ENCODE measurements around the gene RNF44.
"Not testable (repeated sequence)": the region's sequence is repeated elsewhere in the genome, so short reads cannot be mapped to it uniquely, and the experiment has no call there.

RNF44 gene

DNA sequence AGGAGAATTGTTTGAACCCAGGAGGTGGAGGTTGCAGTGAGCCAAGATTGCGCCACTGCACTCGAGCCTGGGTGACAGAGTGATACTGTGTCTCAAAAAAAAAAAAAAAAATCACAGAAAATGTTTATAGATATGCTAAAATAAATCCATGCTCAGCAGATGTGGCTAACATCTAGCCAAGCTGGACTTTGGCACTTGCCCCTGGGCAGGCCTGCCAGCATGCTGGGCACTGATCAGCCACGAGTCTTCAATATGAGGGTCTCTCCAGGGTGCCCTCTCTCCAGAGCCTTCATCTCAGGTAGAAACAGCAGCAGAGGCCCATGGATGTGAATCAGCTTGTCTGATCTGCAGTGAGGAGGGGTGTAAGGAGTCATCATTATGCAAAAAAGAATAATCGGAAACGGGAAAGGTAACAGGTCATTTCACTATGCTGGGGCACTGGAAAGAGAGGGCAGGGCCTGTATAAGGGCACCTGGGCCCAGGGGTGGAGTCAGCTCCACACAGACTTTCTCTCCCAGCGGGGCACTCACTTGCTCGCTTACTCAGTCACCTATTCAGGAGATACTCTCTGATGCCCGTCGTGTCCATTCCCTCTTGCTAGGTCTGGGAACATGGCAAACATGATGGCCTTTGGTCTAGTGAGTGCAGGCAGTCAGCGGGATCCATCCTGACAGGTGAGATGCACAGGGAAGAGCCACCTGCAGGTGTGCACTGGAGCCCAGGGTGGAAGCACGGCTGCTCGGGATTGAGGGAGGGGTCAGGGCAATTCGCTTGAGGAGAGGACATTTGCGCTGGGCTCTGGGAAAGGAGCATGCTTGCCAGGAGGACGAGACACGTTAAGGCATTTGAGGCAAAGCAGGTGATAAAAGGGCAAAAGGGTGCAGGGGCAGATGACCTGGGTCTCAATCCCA lies 17.1 kb downstream of the RNF44 start:
- no peak for DNase-seq (ENCODE audit: low spot score)

DNA sequence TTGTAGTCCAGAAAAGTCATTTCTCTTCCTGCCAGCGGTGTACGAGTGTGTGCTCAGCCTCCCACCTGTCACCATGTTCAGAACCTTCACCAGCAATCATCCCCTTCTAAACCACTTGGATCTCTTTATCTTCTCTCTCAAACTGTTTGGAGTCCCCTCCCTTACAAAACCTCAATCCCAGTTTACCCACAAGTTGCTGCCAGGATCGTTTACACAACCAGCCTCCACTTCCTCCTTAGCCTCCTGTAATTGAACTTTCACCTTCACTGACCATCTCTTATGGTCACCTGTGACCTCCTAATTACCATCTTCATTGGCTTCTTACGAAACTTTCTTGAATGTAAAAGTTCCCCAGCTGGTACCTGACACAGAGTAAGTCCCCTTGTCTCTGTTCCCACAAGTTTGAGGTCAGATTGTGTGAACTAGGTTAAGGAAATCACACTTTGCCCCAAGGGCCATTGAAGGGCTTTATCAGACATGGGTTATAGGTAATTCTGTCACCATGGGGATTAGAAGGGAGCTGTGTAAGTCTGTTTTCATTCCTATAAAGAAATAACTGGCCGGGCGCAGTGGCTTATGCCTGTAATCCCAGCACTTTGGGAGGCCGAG lies 20.0 kb downstream of the RNF44 start:
- no peak for DNase-seq (ENCODE audit: low spot score)

GRCh38 chr5:176515396-176515795 lies 21.8 kb downstream of the RNF44 start:
- no peak for DNase-seq (ENCODE audit: low spot score)

DNA sequence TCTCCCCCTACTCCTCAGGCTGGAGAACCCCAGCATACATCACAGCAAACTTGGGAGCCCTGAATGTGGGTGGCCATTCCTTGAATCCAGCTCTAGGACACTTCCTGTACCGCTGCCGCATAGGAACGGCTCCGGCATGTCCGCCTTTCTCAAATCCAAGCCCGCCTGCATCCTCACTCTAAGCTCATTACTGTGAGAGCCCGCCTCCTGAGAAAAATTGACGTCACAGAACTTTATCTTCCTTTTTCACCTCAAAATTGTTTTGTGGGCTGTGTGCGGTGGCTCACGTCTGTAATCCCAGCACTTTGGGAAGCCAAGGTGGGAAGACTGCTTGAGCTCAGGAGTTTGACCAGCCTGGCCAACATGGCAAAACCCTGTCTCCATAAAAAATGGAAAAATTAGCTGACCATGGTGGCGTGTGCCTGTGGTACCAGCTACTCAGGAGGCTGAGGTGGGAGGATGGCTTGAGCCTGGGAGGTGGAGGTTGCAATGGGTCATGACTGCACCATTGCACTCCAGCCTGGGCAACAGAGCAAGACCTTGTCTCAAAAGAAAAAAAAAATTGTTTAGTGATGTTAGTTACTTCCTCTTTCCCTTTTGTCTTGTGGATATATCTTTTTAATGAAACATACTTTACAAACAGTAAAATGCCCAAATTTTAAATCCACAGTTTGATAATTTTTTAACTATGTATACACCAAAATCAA lies 22.8 kb downstream of the RNF44 start:
- no peak for DNase-seq (ENCODE audit: low spot score)

GRCh38 chr5:176513788-176514187 lies 23.4 kb downstream of the RNF44 start:
- no peak for DNase-seq (ENCODE audit: low spot score)

DNA sequence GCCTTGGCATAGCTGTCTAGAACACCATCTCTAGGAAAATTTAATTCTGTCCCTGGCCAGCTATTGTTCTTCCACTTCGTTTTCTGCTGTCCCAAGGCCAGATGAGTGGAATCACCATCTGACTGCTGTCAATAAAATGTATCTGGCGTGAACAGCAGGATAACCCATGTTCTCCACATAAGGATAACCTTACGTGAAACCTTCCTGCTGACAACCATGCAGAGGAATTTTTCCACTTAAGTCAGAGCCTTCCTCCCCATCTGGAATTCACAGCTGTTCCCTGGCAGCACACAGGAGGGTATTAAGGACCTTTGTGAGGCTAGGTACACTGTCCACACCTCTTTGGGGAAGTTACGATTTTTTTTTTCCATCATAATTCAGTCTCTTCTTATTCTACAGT lies 28.6 kb downstream of the RNF44 start:
- no peak for DNase-seq (ENCODE audit: low spot score)

GRCh38 chr5:176507911-176508310 lies 29.3 kb downstream of the RNF44 start:
- DNase-seq (ENCODE audit: low spot score) = no peak

- DNase-seq (ENCODE audit: low spot score) = no peak
These were observed 33.7 kb downstream of the RNF44 start for GRCh38 chr5:176503496-176503895.

- peak; percentile 53 for DNase-seq (ENCODE audit: low spot score)
These were observed 35.9 kb downstream of the RNF44 start for GRCh38 chr5:176501333-176501732.

DNA sequence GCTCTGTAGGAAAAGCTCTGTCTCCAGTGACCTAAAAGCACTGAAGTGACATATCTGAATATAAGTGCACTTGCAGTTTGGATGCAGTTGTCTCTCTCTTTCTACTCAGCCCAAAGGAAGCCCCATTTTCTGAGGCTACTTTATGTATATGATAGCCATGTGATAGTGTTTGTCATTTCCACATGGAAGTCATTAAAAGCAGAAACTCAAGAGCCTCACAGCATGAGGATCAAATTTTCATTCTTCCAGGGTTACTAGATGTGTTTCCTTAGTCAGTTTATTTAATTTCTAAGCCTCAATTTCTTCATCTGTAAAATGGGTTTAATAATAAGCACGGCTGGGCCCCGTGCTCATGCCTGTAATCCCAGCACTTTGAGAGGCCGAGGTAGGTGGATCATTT lies 36.7 kb downstream of the RNF44 start:
- DNase-seq (ENCODE audit: low spot score) = no peak

DNA sequence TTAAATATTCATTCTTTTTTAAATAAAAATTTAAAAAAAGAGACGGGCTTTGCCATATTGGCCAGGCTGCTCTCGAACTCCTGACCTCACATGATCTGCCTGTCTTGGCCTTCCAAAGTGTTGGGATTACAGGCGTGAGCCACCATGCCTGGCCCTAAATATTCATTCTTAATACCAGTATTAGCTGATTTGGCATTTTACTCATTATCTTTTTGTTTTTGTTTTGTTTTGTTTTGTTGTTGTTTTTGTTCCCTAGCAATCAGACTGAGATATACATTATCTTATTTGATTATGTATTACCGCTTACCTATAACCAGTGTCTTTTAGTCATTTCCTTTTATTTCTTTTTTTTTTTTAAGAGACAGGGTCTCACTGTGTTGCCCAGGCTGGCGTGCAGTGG lies 37.9 kb downstream of the RNF44 start:
- no peak for DNase-seq (ENCODE audit: low spot score)

GRCh38 chr5:176497852-176498251 lies 39.4 kb downstream of the RNF44 start:
- DNase-seq (ENCODE audit: low spot score) = peak; percentile 54

DNA sequence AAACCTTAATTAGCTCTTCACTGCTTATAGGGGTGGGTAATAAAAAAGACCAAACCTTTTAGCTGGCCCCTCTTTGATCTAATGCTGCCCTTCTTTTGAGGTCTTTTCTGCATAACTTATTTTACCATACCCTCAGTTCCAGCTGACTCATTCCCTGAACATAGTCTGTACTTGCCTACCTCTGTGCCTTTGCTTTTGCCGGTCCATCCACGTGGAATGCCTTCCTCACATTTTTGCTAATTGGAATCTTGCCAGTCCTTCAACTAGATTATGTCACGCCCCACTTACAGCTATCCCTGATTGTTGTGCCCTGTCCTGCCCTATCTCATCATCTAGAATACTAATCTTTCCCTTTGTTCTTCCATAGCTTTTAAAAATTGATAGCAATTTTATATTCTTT lies 44.8 kb downstream of the RNF44 start:
- DNase-seq (ENCODE audit: low spot score) = peak; percentile 71

GRCh38 chr5:176491901-176492300 lies 45.3 kb downstream of the RNF44 start:
- DNase-seq (ENCODE audit: low spot score) = no peak

GRCh38 chr5:176491101-176491502 lies 46.1 kb downstream of the RNF44 start:
- DNase-seq (ENCODE audit: low spot score) = no peak

DNA sequence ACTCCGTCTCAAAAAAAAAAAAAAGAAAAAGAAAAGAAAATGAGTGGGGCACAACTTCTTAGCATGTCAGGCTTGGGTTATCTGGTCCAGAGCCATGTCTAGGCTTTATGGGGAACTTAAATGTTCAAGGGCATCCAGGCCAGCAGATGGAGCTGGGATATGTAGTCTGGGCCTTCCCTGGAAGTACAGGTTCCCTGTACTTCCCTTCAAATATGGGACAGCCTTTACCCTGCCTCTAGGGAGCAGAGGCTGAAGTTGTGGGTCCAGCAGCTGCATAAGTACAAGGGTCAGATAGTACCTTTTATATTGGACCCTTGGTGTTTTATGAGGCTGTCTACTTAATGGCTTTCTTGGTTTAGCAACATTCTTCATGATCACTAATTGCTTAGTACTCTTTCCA lies 46.9 kb downstream of the RNF44 start:
- DNase-seq (ENCODE audit: low spot score) = no peak

GRCh38 chr5:176489077-176489476 lies 48.1 kb downstream of the RNF44 start:
- no peak for DNase-seq (ENCODE audit: low spot score)

DNA sequence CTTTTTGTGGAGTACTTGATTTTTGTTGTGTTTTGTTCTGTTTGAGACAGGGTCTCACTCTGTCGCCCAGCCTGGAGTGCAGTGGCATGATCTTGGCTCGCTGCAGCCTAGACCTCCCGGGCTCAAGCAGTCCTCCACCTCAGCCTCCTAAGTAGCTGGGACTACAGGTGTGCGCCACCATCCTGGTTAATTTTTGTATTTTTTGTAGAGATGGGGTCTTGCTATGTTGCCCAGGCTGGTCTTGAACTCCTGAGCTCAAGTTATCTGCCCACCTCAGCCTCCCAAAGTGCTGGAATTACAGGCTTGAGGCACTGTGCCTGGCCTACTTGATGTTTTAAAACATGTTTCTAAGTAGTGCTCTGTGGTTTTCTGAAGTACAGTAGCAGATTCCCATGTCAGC lies 50.0 kb downstream of the RNF44 start:
- DNase-seq (ENCODE audit: low spot score) = not testable (repeated sequence)

- DNase-seq (ENCODE audit: low spot score) = no peak
These were observed 50.9 kb downstream of the RNF44 start for GRCh38 chr5:176486189-176486757.

DNA sequence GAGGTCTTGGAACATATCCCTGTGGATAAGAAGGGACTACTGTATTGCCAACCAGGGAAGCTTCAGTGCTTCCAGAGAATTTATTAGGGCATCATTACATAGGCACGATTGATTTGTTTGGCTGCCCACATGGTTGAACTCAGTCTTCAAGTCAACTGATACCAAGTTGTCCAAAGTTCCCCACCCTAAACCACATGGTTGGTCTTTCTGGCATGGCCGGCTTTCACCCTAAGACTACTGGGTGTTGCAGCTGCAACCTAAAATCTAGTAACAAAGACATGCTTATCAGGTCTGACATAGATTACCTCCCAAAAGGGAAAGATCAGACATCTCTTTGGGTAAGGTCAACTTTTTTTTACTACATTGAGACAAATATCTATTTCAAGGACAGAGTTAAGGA lies 52.0 kb downstream of the RNF44 start:
- no peak for DNase-seq (ENCODE audit: low spot score)

DNA sequence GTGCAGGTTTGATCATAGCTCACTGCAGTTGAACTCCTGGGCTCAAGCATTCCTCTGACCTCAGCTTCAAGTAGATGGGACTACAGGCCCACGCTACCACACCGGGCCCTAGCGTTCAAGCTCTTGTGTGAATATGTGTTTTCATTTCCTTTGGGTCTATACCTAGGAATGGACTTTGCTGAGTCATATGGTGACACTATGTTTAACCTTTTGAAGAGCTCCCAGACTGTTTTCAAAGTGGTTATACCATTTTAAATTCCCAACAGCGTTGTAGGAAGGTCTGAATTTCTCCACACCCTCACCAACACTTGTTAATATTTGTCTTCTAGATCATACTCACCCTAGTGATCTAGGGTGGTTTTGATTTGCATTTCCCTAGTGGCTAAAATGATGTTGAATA lies 55.5 kb downstream of the RNF44 start:
- DNase-seq (ENCODE audit: low spot score) = peak; percentile 23
